ENCODE measurements around the gene CYFIP2.
"Not testable (repeated sequence)": the region's sequence is repeated elsewhere in the genome, so short reads cannot be mapped to it uniquely, and the experiment has no call there.

Gene CYFIP2

DNA sequence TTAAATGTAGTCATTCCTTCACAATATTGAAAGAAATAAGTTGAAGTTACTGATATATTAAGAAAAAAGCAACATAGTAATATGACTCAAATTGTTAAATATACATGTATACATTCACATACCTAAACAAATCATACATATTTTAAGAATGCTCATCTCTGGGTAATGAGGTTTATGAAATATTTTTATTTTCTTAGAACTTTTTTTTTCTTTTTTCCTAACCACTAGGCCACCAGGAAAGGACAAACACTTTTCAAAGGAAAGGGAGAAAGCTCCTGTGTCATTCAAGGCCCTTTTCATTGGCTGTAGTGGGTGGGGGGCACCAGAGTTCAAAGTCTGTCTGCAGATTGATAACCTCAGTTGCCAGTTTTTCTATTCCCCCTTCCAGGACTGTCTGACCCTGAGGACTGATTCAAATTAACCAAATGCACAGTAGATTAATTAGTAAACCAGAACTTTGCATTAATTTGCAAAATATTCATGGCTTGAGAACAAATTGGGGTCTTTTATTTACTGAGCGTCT, 121.2 kb downstream of the CYFIP2 start:
- in situ Hi-C loops (cut with MboI; ENCODE audit: low sequenced_read_pairs) = no loop called here

DNA sequence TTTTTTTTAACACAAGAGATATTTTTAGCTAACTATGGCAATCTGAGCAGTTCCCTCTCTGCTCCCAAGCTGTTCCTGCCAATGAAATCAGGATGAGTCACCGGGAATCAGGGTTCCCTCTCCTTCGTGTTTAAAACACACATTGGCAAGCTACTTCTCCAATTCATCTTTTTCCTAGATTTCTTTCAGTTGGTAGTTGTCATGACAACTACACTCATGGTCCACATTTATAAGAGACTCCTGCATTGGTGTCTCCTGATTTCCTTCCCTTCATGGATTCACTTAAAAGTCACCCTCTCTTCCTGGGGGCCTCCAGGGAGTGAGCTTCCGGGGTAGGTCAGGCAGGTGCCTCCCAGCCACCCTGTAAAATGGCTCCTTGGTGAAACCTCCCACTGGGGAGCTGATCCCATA, 121.8 kb downstream of the CYFIP2 start:
- in situ Hi-C loops (cut with MboI; ENCODE audit: low sequenced_read_pairs) = no loop called here

DNA sequence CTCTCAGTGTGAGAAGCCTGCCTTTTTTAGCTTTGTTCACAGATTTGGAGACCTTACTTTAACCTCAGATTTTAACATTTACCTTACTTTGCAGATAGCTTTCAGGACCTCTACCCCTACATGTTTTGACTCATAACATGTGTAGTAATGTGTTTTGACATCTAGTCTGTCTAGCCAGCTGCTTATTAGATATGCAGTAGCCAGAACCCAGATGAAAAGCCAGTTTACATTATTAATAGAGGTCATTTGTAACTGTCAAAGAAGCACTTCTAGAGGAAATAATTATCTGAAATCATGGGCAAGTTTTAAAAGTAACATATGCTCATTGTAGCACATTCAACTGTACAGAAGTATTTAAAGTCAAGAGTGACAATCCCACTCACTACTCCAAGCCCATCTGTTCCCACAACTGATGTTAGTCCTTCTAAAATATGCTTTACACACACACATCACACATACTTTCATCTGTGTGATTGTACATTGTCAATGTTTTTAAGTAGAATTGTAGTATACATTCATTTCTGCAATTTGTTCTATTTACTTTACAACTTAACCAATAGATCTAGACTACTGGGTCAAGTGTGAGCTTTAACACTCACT, 122.3 kb downstream of the CYFIP2 start:
- in situ Hi-C loops (cut with MboI; ENCODE audit: low sequenced_read_pairs) = no loop called here

DNA sequence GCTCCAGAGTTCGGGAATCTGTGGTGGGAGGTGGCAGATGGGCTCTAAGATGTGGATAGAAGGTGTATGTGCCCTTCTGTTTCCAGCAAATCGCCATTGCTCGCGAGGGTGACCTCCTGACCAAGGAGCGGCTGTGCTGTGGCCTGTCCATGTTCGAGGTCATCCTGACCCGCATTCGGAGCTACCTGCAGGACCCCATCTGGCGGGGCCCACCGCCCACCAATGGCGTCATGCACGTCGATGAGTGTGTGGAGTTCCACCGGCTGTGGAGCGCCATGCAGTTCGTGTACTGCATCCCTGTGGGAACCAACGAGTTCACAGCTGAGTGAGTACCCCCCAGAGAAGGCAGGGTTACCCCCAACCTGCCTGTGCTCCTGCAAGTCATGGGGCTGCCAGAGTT, 123.2 kb downstream of the CYFIP2 start:
- in situ Hi-C loops (cut with MboI; ENCODE audit: low sequenced_read_pairs) = no loop called here

DNA sequence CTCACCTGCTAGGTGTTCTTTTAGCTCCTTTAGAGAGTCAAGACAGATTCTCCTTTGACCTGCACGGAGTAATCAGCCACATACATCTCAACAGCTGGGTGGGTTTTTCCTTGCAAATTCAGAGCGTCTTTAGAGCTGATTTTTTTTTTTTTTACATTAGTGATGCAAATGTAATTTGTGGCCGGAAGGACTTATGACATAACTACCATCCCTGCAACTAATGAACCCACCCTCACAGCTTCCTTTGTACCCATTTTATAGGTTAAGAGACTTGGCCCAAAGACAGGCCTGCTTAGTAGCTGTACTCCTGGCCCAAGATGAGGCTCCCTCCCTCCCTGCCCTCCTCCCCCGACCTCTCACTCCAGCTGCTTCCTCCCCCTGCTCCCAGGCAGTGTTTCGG, 124.2 kb downstream of the CYFIP2 start:
- in situ Hi-C loops (cut with MboI; ENCODE audit: low sequenced_read_pairs) = no loop called here

DNA sequence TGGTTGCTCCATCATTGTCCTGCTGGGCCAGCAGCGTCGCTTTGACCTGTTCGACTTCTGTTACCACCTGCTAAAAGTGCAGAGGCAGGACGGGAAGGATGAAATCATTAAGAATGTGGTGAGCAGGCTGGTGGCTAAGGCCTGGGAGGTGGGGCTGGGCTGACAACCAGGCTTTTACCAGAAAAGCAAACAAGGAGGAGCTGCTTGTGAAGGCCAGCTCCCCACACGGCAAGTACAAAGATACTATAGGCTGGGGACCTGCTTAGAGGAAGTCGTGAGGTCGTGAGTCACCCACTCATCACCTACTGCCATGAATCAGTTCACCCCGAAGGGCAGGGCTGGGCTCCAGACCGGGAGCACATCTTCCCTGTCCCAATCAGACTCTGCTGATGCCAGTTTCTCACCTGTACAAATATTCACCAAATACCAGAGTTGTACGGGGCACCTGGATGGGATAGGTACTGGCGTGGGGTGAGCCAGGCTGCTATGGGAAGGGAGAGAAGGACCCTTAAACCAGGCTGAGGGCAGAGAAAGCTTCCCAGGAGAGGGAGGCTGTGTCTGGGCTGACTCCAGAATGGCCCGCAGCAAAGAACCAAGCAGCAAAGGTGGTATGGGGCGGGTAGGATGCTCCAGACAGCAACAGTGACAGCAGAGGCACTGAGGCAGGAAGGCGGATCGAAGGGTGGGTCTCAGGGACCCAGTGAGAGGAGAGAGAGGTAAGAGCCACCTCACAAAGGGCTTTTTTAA, 124.8 kb downstream of the CYFIP2 start:
- in situ Hi-C loops (cut with MboI; ENCODE audit: low sequenced_read_pairs) = no loop called here

DNA sequence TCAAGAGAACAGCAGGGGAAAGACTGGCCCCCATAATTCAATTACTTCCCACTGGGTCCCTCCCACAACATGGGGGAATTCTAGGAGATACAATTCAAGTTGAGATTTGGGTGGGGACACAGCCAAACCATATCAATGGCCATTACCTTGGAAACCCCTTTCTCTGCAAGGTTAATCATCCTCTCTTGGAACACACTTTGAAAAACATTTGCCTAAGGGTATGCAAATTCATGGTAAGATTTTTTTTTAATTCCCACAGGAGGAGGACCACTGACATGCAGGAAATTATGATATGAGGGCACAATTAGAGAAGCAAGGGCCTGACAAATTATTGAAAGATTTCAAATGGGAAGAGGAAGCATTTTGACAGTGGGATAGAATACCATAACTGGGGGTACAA, 132.4 kb downstream of the CYFIP2 start:
- in situ Hi-C loops (cut with MboI; ENCODE audit: low sequenced_read_pairs) = no loop called here

DNA sequence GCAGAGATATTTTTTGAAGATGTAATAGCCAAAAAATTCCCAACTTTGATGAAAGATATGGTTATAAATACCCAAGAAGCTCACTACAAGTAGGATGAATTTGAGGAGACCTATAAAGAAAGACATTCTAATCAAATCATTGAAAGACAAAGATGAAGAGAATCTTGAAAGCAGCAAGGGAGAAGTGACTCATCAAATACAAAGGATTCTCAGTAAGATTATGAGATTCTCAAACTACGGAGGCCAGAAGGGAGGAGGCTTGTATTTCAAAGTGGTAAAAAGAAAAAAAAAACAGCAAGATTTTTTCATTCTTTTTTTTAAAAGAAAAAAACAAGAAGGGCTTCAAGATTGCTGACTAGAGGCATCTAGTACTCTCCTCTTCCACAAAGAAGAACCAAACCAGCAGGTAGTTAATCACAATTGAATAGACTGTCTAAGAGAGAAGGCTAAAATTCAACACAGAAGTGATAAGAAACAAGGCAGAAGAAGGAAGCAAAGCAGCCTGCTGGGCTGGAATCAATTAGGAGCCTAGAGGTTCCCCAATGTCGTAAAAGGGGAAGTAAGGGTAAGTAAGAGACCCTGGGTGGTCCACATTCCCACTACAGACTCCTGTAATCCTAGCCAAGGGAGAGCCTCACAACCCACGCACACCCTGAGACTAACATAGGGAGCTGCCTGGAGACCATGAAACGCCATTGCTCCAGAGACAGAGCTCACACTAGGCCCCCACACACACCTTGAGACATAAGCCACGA, 135.0 kb downstream of the CYFIP2 start:
- in situ Hi-C loops (cut with MboI; ENCODE audit: low sequenced_read_pairs) = no loop called here

DNA sequence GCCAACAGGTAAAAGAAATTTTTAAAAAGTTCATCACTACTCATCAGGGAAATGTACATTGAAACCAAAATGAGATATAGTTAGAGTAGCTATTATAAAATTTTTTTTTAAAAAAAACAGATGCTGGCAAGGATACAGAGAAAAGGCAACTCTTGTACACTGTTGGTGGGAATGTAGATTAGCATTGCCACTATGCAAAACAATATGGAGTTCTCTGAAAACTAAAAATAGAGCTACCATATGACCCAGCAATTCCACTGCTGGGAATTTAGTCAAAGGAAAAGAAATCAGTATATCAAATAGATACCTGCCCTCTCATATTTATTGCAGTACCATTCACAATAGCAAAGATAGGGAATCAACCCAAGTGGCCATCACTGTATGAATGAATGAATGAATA, 149.9 kb downstream of the CYFIP2 start:
- in situ Hi-C loops (cut with MboI; ENCODE audit: low sequenced_read_pairs) = no loop called here

DNA sequence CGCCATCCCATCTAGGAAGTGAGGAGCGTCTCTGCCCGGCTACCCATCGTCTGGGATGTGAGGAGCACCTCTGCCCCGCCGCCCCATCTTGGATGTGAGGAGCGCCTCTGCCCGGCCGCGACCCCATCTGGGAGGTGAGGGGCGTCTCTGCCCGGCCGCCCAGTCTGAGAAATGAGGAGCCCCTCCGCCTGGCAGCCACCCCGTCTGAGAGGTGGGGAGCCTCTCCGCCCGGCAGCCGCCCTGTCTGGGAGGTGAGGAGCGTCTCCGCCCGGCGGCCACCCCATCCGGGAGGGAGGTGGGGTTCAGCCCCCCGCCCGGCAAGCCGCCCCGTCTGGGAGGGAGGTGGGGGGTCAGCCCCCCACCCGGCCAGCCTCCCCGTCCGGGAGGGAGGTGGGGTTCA, 153.6 kb downstream of the CYFIP2 start:
- in situ Hi-C loops (cut with MboI; ENCODE audit: low sequenced_read_pairs) = not testable (repeated sequence)

DNA sequence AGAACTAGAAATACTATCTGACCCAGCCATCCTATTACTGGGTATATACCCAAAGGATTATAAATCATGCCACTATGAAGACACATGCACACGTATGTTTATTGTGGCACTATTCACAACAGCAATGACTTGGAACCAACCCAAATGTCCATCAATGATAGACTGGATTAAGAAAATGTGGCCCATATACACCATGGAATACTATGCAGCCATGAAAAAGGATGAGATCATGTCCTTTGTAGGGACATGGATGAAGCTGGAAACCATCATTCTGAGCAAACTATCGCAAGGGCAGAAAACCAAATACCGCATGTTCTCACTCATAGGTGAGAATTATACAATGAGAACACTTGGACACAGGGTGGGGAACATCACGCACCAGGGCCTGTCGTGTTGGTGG, 164.0 kb downstream of the CYFIP2 start:
- in situ Hi-C loops (cut with MboI; ENCODE audit: low sequenced_read_pairs) = not testable (repeated sequence)

DNA sequence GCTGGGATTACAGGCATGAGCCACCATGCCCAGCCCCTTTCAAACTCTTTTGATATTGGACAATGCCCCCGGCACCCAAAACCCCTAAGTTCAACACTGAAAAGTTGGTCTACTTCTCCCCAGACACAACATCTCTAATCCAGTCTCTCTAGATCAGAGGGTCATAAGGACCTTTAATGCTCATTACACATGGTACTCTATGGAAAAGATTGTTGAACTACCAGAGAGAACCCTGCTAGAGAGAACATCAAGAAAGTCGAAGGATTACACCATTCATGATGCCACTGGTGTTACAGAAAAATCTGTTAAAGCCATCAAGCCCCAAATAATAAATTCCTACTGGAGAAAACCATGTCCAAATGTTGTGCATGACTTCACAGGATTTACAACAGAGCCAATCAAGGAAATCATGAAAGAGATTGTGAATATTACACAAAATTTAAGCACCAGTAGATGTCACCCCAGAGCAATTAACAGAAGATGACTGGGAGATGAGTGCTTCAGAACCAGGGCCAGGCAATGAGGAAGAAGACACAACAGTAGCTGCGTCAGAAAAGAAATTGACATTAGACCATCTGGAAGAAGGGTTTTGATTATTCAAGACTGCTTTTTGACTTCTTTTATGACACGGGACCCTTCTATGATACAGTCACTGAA, 165.7 kb downstream of the CYFIP2 start:
- in situ Hi-C loops (cut with MboI; ENCODE audit: low sequenced_read_pairs) = no loop called here

DNA sequence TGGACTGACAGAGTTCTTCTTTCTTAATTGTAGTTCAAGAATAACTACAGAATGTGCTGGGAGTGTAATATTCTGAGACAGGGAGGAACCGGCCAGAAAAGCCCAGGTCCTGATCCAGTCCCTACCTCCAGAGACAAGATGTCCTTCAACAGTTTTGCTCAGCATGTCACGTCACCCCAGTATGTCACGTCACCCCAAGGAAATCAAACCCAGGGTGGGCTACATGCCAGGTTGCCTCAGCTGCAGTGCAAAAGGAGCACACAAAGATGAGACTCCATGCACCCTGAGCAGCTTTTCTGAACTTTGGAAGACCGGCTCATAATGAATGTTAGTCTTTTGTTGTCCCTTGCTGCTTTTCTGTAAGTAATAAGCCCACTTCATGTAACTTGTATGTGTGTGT, 168.2 kb downstream of the CYFIP2 start:
- in situ Hi-C loops (cut with MboI; ENCODE audit: low sequenced_read_pairs) = no loop called here

DNA sequence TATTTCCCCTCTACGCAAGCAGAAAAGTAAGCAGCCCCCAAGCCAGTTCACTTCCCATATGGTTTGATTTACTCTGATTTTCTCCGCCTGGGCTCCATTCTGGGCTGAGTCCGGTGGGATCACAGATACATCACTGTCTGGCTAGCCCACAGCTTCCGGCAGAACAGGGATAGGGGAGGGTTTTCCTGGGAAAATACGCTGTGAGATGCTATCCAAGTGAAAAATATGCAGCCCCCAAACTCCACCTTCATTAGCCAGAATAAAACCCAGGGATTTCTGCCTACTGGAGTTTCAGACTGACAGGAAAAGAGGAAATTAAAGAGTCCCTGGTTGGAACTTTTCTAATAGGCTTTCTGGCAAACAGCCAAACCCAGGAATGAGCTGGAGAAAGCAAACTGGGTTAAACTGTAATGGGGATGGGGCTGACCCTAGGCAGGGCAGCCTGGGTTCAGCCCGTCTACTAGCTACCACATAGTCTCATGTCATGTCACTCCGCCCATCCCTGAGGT, 177.2 kb downstream of the CYFIP2 start:
- in situ Hi-C loops (cut with MboI; ENCODE audit: low sequenced_read_pairs) = no loop called here

DNA sequence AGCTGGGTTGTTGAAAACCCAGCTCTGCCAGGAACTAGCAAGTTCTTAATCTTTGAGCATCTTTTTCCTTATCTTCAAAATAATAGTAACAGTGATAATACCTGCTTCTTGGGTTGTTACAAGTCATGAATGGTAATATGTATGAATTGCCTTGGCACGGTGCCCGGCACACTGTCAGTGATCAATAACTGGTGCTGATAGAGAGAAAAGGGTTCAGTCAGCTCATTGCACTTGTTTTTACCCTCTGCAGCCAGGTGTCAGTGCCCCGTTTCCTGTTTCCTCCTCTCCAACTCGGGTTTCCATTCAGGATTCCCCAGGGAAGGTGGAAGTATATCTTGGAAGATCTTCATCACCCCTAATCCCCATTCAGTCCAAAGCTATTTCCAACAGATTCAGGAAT, 178.3 kb downstream of the CYFIP2 start:
- in situ Hi-C loops (cut with MboI; ENCODE audit: low sequenced_read_pairs) = no loop called here
